Endometrial microvascular endothelial cells (primary cell): ENCODE data around the gene TUBB. TPM values are rescaled to one million over a fixed set of nuclear protein-coding genes. Genes with fewer than 3 reads are reported as not detected.

Experiments used
- in situ Hi-C: cut with HindIII; loops from 2 replicates; pipeline ENCODE4 v1.10.0; 2017; ENCODE audit warnings: low sequenced_read_pairs, low pct_unique_long_range_greater_than_20kb; ENCODE audit errors: inconsistent ontology term
- total RNA-seq: library from RNA; depleted of rRNA; stranded (reverse); fragments of >200 nt; gene quantifications from one replicate; pipeline ENCODE4 v1.2.3, GENCODE V29; 2015; ENCODE audit errors: inconsistent ontology term

TUBB gene
- total RNA-seq, 1 donor from 2014 or later, result 1,274 TPM

DNA sequence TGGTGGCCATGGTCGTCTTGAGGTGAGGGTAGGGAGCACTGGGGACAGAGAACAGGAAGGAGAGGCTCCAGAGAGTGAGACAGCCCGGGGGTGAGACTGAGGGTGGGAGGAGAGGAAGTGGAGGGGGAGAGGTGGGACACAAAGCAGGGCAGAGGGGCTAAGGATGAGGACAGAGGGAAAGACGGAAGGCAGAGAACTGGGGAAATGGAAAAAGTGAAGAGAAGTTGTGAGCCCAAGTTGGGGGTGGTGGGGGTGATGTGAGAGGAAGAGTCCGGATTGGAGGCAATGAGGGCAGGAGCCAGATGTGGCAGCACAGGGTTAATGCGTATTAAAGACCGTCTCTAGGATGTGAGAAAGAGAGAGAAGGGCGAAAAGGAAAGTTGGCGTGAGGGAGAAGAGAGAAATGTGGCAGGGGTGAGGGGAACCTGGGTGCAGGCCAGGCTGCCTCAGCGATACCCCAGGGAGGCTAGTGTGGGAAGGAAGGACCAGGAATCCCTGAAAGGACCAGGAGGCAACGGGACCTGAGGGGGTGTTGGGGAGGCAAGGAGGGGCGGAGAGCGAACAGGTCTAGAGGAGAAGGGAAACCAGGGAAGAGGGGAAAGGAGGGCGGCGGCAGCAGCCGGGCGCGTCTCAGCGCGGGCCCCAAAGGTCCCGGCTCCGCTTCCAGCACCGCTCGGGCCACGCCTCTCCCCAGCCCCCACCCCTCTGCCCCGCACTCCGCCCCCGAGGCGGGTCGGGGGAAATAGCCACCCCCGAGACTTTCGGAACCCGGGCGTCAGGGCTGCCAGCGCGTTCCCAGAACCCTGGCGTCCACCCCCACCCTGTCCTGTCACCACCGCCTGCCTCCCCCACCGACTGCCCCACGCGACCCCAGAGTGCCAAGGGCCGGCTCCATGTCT lies 33.9 kb upstream of the TUBB start, which contains the start of gene PPP1R18:
TSS of gene PPP1R18 (minus strand) at position 637 of the 899 bp plus-strand sequence. CDS start at position 10, 627 bp downstream.
- in situ Hi-C loops, result loop anchor here (10.0 kb wide), 1 partner anchor 141 kb away; no protein-coding TSS in a partner anchor

DNA sequence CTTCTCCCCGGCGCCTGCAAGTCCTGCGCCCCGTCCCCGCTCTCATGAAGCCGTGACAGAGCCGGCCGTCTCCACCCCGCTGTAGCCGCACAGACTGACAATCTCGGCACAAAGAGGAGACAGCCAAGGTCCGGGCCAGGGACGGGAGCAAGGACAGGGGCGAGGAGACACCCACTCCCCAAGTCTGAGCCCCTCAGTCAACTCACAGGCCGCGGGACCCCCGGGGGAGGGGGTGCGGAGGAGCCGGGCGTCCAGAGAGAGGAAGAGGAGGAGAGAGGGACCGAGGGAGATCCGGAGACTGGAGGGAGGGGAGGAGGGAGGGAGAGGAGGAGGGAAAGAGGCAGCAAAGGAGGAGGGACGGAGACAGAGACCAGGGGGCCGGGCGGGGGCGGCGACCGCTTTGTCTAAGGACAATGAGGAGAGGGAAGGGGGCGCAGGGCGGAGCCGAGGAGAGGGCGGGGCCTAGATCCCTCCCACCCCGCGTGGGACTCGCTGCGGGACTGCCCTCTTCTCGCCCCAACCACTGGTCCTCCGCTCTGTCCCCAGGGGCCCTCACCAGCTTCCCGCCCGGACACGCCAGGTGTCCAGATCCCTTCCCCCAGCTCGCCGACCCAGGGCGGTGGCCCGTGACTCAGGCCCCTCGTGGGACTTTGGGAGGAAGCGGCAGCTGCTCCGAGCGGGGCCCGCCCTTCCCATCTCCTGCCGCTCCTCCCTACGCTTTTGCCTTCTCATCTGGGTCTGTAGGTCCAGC lies 33.1 kb upstream of the TUBB start:
- in situ Hi-C loops, result loop anchor here (10.0 kb wide), 1 partner anchor 142 kb away; no protein-coding TSS in a partner anchor

- in situ Hi-C loops, result loop anchor here (10.0 kb wide), 1 partner anchor 143 kb away; no protein-coding TSS in a partner anchor
Measured at GRCh38 chr6:30687659-30688431, 32.3 kb upstream of the TUBB start.

GRCh38 chr6:30688569-30688968 lies 31.6 kb upstream of the TUBB start:
- in situ Hi-C loops, result loop anchor here (10.0 kb wide), 1 partner anchor 144 kb away; no protein-coding TSS in a partner anchor

GRCh38 chr6:30689022-30689865 lies 30.9 kb upstream of the TUBB start:
- in situ Hi-C loops, result loop anchor here (10.0 kb wide), 1 partner anchor 144 kb away; no protein-coding TSS in a partner anchor

GRCh38 chr6:30689985-30690384 lies 30.2 kb upstream of the TUBB start:
- in situ Hi-C loops, result loop anchor here (10.0 kb wide), 1 partner anchor 145 kb away; no protein-coding TSS in a partner anchor

- in situ Hi-C loops, result no loop called here
Measured at GRCh38 chr6:30690403-30691207, 29.5 kb upstream of the TUBB start, which contains the start of gene NRM. Gene NRM (minus strand): TSS chr6:30690984. CDS start chr6:30690974, 10 bp downstream.

DNA sequence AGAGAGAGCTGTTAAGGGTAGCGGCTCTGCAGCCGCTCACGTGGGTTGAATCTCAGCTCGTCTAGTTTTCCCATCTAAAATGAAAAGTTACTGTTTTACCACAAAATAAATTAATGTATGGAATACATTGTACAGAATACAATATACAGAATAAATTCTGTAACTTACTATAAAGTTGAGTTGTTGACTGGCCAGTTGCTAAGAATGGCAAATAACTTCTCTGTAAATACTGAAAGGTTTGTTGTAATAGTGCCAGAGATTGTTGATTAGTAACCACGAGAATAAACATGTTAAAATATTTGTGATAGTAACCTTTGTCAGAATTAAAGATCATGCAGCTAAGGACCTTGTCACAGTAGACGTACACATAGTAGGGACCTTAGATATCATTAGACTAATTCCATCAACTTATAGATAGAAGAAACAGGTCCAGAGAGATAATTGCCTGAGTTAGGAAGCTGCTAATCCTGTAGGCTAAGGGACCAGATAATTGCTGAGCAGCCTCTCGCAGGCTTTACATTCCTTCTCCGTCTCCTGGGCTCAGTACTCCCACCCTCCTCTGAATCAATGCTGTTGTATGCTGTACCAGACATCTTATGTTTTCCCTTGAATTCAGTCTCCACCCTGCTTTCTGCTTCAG lies 28.8 kb upstream of the TUBB start:
- in situ Hi-C loops, result no loop called here

DNA sequence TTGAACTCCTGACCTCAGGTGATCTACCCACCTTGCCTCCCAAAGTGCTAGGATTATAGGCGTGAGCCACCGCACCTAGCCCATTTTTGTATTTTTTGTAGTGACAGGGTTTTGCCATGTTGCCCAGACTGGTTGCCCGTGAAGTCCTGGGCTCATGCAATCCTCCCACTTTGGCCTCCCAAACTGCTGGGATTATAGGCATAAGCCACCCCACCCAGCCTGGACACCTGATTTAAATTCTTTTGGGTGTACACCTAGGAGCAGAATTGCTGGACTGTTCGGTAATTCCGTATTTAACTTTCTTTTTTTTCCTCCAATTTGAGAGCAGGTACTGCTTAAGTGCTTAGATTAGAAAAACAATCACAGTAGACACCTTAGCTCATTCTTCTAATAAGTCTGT lies 23.7 kb upstream of the TUBB start:
- in situ Hi-C loops, result no loop called here

DNA sequence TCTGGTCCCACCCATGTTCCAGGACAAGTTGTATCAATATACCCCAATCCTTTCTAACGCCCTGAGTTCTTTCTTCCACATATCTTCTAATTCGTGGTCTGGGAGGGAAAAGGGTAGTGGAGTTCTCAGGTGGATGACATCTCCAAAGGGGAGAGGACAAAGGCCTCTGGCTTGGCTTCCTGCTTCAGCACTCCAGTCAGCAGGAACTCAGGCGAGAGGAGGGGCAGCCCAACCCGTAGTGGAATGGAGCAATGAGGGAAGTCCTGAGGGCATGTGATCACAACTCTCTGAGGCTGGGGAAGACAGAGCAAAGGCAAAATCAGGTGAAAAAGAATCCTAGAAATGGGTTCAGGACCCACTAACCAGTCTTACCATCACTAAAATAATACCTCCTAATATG lies 19.8 kb upstream of the TUBB start:
- in situ Hi-C loops, result no loop called here

DNA sequence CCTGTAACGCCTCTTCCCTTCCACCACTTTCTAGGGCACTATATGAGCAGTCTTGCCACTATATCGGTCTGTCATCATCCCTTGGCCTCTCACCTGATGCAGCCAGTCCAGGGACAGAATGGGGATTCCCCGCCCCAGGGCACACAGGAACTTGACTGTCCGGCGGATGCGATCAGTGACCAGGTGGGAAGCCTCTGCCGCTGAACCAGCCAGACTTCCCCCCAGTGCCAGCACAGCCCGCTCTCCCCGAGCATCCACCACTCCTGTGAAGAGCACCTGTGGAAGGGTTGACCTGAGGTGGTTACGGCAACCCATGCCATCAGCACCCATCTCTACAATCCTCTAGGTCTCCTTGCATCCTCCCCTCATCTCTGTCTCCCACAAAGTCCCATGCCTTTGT lies 17.1 kb upstream of the TUBB start:
- in situ Hi-C loops, result no loop called here

DNA sequence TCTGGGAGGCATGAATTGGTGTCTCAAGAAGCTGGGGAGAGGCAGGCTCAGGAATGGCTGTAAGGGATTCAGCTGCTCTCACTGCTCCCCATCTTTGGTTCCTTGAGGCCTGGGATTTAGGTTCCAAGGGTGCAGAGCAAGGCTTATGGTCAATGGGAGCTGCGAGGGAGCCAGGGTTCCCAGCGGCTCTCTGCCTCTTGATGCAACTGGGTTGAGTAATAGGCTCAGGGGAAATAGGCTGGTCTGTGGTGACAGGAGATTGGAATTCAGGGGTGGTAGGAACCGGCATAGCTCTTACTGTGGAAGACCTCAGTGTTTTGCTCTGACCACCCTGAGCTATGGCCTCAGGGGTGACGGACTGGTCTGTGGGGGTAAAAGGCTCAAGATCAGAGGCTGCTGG lies 16.3 kb upstream of the TUBB start:
- in situ Hi-C loops, result no loop called here

GRCh38 chr6:30705620-30706019 lies 14.5 kb upstream of the TUBB start:
- in situ Hi-C loops, result no loop called here

DNA sequence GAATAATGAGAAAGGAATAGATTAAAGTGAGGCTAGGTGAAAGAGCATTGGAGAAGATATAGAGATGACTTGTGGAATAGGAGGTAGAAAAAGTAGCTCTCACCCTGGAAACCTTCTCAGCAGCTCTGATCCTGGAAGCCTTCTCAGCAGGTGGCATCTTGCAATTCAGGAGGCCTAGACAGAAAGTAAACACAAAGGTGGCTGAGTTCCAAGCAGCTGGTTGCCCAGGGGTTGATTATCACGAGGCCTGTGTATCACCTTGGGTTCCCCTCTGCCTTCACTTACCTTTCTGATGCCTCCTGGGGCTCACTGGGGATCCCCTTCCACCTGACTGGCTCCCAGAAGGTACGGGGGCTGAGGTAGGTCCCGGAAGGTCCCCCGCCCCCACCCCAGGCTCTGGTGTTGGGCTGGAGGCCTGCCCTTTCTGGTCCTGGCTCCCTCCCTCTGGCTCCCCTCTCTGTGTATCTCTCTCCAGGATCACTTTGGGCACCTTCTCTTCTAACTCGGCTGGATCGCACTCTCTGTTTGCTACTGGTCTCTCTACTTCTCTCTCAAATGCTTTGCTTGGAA lies 12.8 kb upstream of the TUBB start:
- in situ Hi-C loops, result no loop called here

DNA sequence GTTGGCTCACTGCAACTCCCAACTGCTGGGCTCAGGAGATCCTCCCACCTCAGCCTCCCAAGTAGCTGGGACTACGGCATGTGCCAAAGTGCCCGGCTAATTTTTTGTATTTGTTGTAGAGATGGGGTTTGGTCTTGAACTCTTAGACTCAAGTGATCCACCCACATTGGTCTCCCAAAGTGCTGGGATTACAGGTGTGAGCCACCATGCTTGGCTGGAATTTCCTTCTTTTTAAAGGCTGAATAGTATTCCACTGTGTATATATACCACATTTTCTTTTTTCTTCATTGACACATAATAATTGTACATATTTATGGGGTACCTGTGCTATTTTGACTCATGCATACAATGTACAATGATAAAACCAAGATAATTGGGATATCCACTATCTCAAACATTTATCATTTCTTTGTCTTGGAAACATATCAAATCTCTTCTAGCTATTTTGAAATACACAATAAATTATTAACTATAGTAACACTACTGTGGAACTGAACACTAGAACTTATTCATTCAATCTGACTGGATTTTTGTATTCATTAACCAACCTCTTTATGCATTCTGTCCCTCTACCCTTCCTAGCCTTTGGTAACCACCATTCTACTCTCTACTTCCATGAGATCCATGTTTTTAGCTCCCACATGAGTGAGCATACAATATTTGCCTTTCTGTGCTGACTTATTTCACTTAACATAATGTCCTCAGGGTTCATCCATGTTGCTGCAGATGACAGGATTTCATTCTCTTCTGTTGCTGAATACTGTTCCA lies 10.9 kb upstream of the TUBB start:
- in situ Hi-C loops, result no loop called here
